HepG2 (cell line): ENCODE measurements around the gene NXN. TPM values are rescaled to one million over a fixed set of nuclear protein-coding genes. Genes with fewer than 3 reads are reported as not detected.

Experiments used
- ARNT ChIP-seq: fragments of 450-650 bp; IDR thresholded peaks from 2 replicates; pipeline ENCODE4 v1.6.1; 2017
- ELF4 ChIP-seq: sonication (generic); formaldehyde crosslinking; IDR thresholded peaks from 2 replicates; pipeline ENCODE4 v1.5.0; 2020; ENCODE audit warnings: missing genetic modification reagents, mild to moderate bottlenecking, moderate library complexity, borderline replicate concordance
- GLI4 ChIP-seq: sonication (generic); formaldehyde crosslinking; IDR thresholded peaks from 2 replicates; pipeline ENCODE4 v1.5.1; 2020; ENCODE audit warnings: missing genetic modification reagents, mild to moderate bottlenecking, moderate library complexity, borderline replicate concordance
- HIC2 ChIP-seq: sonication (generic); formaldehyde crosslinking; IDR thresholded peaks from 2 replicates; pipeline ENCODE4 v1.9.0; 2022; ENCODE audit warnings: low read depth, missing genetic modification reagents
- HMGXB4 ChIP-seq, 2 experiments: sonication (generic) in 1 of 2; formaldehyde crosslinking in 1 of 2; IDR thresholded peaks; 2 replicates each; pipeline versions ENCODE4 v1.4.0 to v1.6.1; 2018 to 2020; ENCODE audit warnings: missing genetic modification reagents in 2 of 2, borderline replicate concordance in 1 of 2, low read depth in 1 of 2, mild to moderate bottlenecking in 1 of 2, missing biosample characterization in 1 of 2
- MYPOP ChIP-seq: sonication (generic); formaldehyde crosslinking; IDR thresholded peaks from 2 replicates; pipeline ENCODE4 v1.8.1; 2023; ENCODE audit warnings: mild to moderate bottlenecking, moderate library complexity, missing genetic modification reagents
- PAF1 ChIP-seq: IDR thresholded peaks from 2 replicates; pipeline ENCODE4 v1.6.1; 2016; ENCODE audit warnings: missing genetic modification reagents, missing compliant biosample characterization
- PREB ChIP-seq: sonication (generic); formaldehyde crosslinking; IDR thresholded peaks from 2 replicates; pipeline ENCODE4 v1.4.0; 2020; ENCODE audit warnings: missing genetic modification reagents
- SRSF4 ChIP-seq: fragments of 200-400 bp; formaldehyde crosslinking; IDR thresholded peaks from one replicate; pipeline ENCODE4 v1.6.1; 2018; ENCODE audit warnings: mild to moderate bottlenecking, low read depth, low read length, moderate library complexity; ENCODE audit not compliant: poor library complexity, severe bottlenecking
- TSC22D2 ChIP-seq: sonication (generic); formaldehyde crosslinking; IDR thresholded peaks from 2 replicates; pipeline ENCODE4 v1.5.1; 2020; ENCODE audit warnings: missing genetic modification reagents, mild to moderate bottlenecking, borderline replicate concordance
- ZMAT3 ChIP-seq: sonication (generic); formaldehyde crosslinking; conservative IDR thresholded peaks from 2 replicates; pipeline ENCODE4 v1.7.0; 2021; ENCODE audit warnings: missing genetic modification reagents
- ZNF260 ChIP-seq: sonication (generic); formaldehyde crosslinking; IDR thresholded peaks from 2 replicates; pipeline ENCODE4 v1.4.0; 2020; ENCODE audit warnings: missing genetic modification reagents, low read depth, mild to moderate bottlenecking, borderline replicate concordance
- ZNF280B ChIP-seq: sonication (generic); formaldehyde crosslinking; IDR thresholded peaks from 2 replicates; pipeline ENCODE4 v1.5.0; 2020; ENCODE audit warnings: missing genetic modification reagents, mild to moderate bottlenecking, borderline replicate concordance
- ZNF280D ChIP-seq: sonication (generic); formaldehyde crosslinking; IDR thresholded peaks from 2 replicates; pipeline ENCODE4 v1.5.1; 2020; ENCODE audit warnings: mild to moderate bottlenecking, missing genetic modification reagents
- ZNF382 ChIP-seq: sonication (generic); formaldehyde crosslinking; IDR thresholded peaks from 2 replicates; pipeline ENCODE4 v1.5.0; 2020; ENCODE audit warnings: missing genetic modification reagents, mild to moderate bottlenecking, borderline replicate concordance
- polyA plus RNA-seq, 8 experiments: library from polyadenylated mRNA; depleted of rRNA in 3 of 8; stranded (reverse) in 7 of 8; unstranded in 1 of 8; fragments of >200 nt; fragmentation: Illumina TruSeq in 4 of 8; extraction: Trizol in 4 of 8; gene quantifications; 2 replicates each; pipeline versions ENCODE4 v1.2.1 to v1.2.3, GENCODE V29; 2011 to 2016; ENCODE audit warnings: low read depth in 4 of 8, missing spikeins in 1 of 8, mixed read lengths in 1 of 8; ENCODE audit not compliant: insufficient read depth in 1 of 8
- total RNA-seq, 5 experiments: library from RNA; depleted of rRNA; stranded (reverse); fragments of >200 nt; fragmentation: Illumina TruSeq; extraction: Trizol; gene quantifications; 2 replicates each; pipeline ENCODE4 v1.2.3, GENCODE V29; 2016; ENCODE audit warnings: low read depth in 1 of 5

NXN gene
- total and polyA plus RNA-seq, 2 of the 13 experiments (the other 11 are each of a cell fraction or from before 2014, with no cell fraction given), result 22.2 to 24.3 TPM

GRCh38 chr17:978103-979093 is 1.2 kb downstream of the NXN start (continued):
- TF ChIP-seq HMGXB4 (CRISPR knock-in tag; IDR thresholded peaks at IDR 0.05; ENCODE audit: borderline replicate concordance in 1 of 2, low read depth in 1 of 2) (peak in 1 of 2 experiments; percentile 49; a peak in 2 of 4 replicates), SRSF4 (no peak), TSC22D2 (CRISPR knock-in tag) (no peak), HIC2 (CRISPR knock-in tag) (no peak), PAF1 (CRISPR knock-in tag) (no peak), PREB (CRISPR knock-in tag) (no peak), ZNF260 (no peak), ZNF280D (CRISPR knock-in tag) (no peak), ZMAT3 (CRISPR knock-in tag) (no peak), ARNT (no peak), GLI4 (CRISPR knock-in tag) (no peak), ZNF280B (CRISPR knock-in tag) (no peak), ELF4 (CRISPR knock-in tag) (no peak), ZNF382 (no peak), MYPOP (CRISPR knock-in tag) (no peak)
